ENCODE data around the gene EOLA2. TPM values are rescaled to one million over a fixed set of nuclear protein-coding genes. Genes with fewer than 3 reads are reported as not detected.
"Not testable (repeated sequence)": the region's sequence is repeated elsewhere in the genome, so short reads cannot be mapped to it uniquely, and the experiment has no call there.

The EOLA2 gene
- total RNA-seq, 2 experiments from 2014 or later = 28.1 to 28.4 TPM

GRCh38 chrX:149945820-149946219 lies 7.5 kb upstream of the EOLA2 start:
- intact Hi-C loops (cut with micrococcal nuclease); H3K27me3 Mint-ChIP-seq (ENCODE audit: low read depth); H3K36me3 Mint-ChIP-seq (ENCODE audit: low read depth); DNase-seq; H3K9me3 Mint-ChIP-seq; H3K27ac Mint-ChIP-seq; H3K4me1 Mint-ChIP-seq (ENCODE audit: low read depth); H3K4me3 Mint-ChIP-seq; CTCF ChIA-PET: not testable (repeated sequence)

GRCh38 chrX:149945087-149945670 lies 6.9 kb upstream of the EOLA2 start:
- CTCF ChIA-PET; H3K27me3 Mint-ChIP-seq (ENCODE audit: low read depth); H3K4me3 Mint-ChIP-seq; H3K4me1 Mint-ChIP-seq (ENCODE audit: low read depth); H3K27ac Mint-ChIP-seq; H3K9me3 Mint-ChIP-seq; DNase-seq; intact Hi-C loops (cut with micrococcal nuclease); H3K36me3 Mint-ChIP-seq (ENCODE audit: low read depth): not testable (repeated sequence)

- DNase-seq; intact Hi-C loops (cut with micrococcal nuclease); H3K9me3 Mint-ChIP-seq; H3K4me1 Mint-ChIP-seq (ENCODE audit: low read depth); H3K27me3 Mint-ChIP-seq (ENCODE audit: low read depth); H3K36me3 Mint-ChIP-seq (ENCODE audit: low read depth): not testable (repeated sequence)
- Mint-ChIP-seq H3K27ac (peak overlapping the region; percentile 89), H3K4me3 (peak overlapping the region; percentile 85)
- CTCF ChIA-PET = interaction anchor here (0.8 to 1.5 kb wide), 3 partner anchors 9 to 198 kb away, joined by 3 to 4 read pairs (median 3); no protein-coding TSS in a partner anchor
Observed at GRCh38 chrX:149940674-149941024, 2.4 kb upstream of the EOLA2 start.

GRCh38 chrX:149939905-149940673 lies 1.8 kb upstream of the EOLA2 start:
- no peaks in the 10 kb centered on the region for H3K9me3 Mint-ChIP-seq
- CTCF ChIA-PET = interaction anchor here (0.8 to 1.5 kb wide), 3 partner anchors 10 to 199 kb away, joined by 3 to 4 read pairs (median 3); no protein-coding TSS in a partner anchor
- DNase-seq = peak; percentile 95
- H3K4me3 Mint-ChIP-seq = peak overlapping the region; percentile 85
- H3K36me3 Mint-ChIP-seq (ENCODE audit: low read depth) = peaks cover 3% of the 10 kb centered on the region
- peaks cover 2% of the 10 kb centered on the region for H3K4me1 Mint-ChIP-seq (ENCODE audit: low read depth)
- peak overlapping the region; percentile 89 for H3K27ac Mint-ChIP-seq
- H3K27me3 Mint-ChIP-seq (ENCODE audit: low read depth) = no peaks in the 10 kb centered on the region
- intact Hi-C loops (cut with micrococcal nuclease) = no loop called here

- Mint-ChIP-seq H3K9me3 (no peaks in the 10 kb centered on the region), H3K4me1 (ENCODE audit: low read depth) (peaks cover 2% of the 10 kb centered on the region), H3K4me3 (peak overlapping the region; percentile 85), H3K27ac (peak overlapping the region; percentile 89), H3K27me3 (ENCODE audit: low read depth) (no peaks in the 10 kb centered on the region), H3K36me3 (ENCODE audit: low read depth) (peaks cover 3% of the 10 kb centered on the region)
- CTCF ChIA-PET = interaction anchor here (1.2 to 1.5 kb wide), 2 partner anchors 10 to 111 kb away, joined by 3 to 4 read pairs; no protein-coding TSS in a partner anchor
- intact Hi-C loops (cut with micrococcal nuclease) = no loop called here
- DNase-seq = no peak
Observed at GRCh38 chrX:149939655-149939904, 1.3 kb upstream of the EOLA2 start.

- no peaks in the 10 kb centered on the region for H3K27me3 Mint-ChIP-seq (ENCODE audit: low read depth)
- H3K9me3 Mint-ChIP-seq = no peaks in the 10 kb centered on the region
- peak; percentile 93 for DNase-seq
- peaks cover 2% of the 10 kb centered on the region for H3K4me1 Mint-ChIP-seq (ENCODE audit: low read depth)
- peak overlapping the region; percentile 88 for H3K4me3 Mint-ChIP-seq
- H3K36me3 Mint-ChIP-seq (ENCODE audit: low read depth) = peaks cover 4% of the 10 kb centered on the region
- intact Hi-C loops (cut with micrococcal nuclease) = no loop called here
- CTCF ChIA-PET = interaction anchor here (0.8 to 1.5 kb wide), 4 partner anchors 23 to 418 kb away, joined by 3 to 6 read pairs (median 3); no protein-coding TSS in a partner anchor
- peak overlapping the region; percentile 98 for H3K27ac Mint-ChIP-seq
Observed at GRCh38 chrX:149938881-149939654, 777 bp upstream of the EOLA2 start.

- CTCF ChIA-PET = interaction anchor here (0.5 to 1.3 kb wide), 4 partner anchors 21 to 417 kb away, joined by 3 to 6 read pairs (median 3); no protein-coding TSS in a partner anchor
- Mint-ChIP-seq H3K4me1 (ENCODE audit: low read depth) (peaks cover 2% of the 10 kb centered on the region), H3K27me3 (ENCODE audit: low read depth) (no peaks in the 10 kb centered on the region), H3K36me3 (ENCODE audit: low read depth) (peaks cover 2% of the 10 kb centered on the region), H3K27ac (peak overlapping the region; percentile 98), H3K4me3 (peak overlapping the region; percentile 88), H3K9me3 (no peaks in the 10 kb centered on the region)
- peak; percentile 11 for DNase-seq
- intact Hi-C loops (cut with micrococcal nuclease) = no loop called here
Observed at GRCh38 chrX:149937871-149938426, 342 bp downstream of the EOLA2 start.

- peak overlapping the region; percentile 88 for H3K4me3 Mint-ChIP-seq
- intact Hi-C loops (cut with micrococcal nuclease); DNase-seq; H3K4me1 Mint-ChIP-seq (ENCODE audit: low read depth); H3K9me3 Mint-ChIP-seq; H3K27me3 Mint-ChIP-seq (ENCODE audit: low read depth); H3K36me3 Mint-ChIP-seq (ENCODE audit: low read depth): not testable (repeated sequence)
- peak overlapping the region; percentile 69 for H3K27ac Mint-ChIP-seq
- CTCF ChIA-PET = interaction anchor here (0.5 kb wide), 1 partner anchor 308 kb away, joined by 3 read pairs; no protein-coding TSS in a partner anchor
Observed at GRCh38 chrX:149937328-149937727, 963 bp downstream of the EOLA2 start.

GRCh38 chrX:149933547-149933946 lies 4.7 kb downstream of the EOLA2 start:
- H3K27ac Mint-ChIP-seq; H3K27me3 Mint-ChIP-seq (ENCODE audit: low read depth); H3K4me3 Mint-ChIP-seq; H3K4me1 Mint-ChIP-seq (ENCODE audit: low read depth); DNase-seq; CTCF ChIA-PET; H3K9me3 Mint-ChIP-seq; intact Hi-C loops (cut with micrococcal nuclease); H3K36me3 Mint-ChIP-seq (ENCODE audit: low read depth): not testable (repeated sequence)

- DNase-seq; H3K4me1 Mint-ChIP-seq (ENCODE audit: low read depth); H3K27me3 Mint-ChIP-seq (ENCODE audit: low read depth); H3K9me3 Mint-ChIP-seq; H3K27ac Mint-ChIP-seq; intact Hi-C loops (cut with micrococcal nuclease); CTCF ChIA-PET; H3K36me3 Mint-ChIP-seq (ENCODE audit: low read depth); H3K4me3 Mint-ChIP-seq: not testable (repeated sequence)
Observed at GRCh38 chrX:149932970-149933369, 5.3 kb downstream of the EOLA2 start.

- intact Hi-C loops (cut with micrococcal nuclease); DNase-seq; CTCF ChIA-PET; H3K36me3 Mint-ChIP-seq (ENCODE audit: low read depth); H3K9me3 Mint-ChIP-seq; H3K4me1 Mint-ChIP-seq (ENCODE audit: low read depth); H3K27me3 Mint-ChIP-seq (ENCODE audit: low read depth); H3K27ac Mint-ChIP-seq; H3K4me3 Mint-ChIP-seq: not testable (repeated sequence)
Observed at GRCh38 chrX:149932150-149932549, 6.1 kb downstream of the EOLA2 start.

- H3K9me3 Mint-ChIP-seq; CTCF ChIA-PET; H3K4me1 Mint-ChIP-seq (ENCODE audit: low read depth); H3K36me3 Mint-ChIP-seq (ENCODE audit: low read depth); DNase-seq; H3K27me3 Mint-ChIP-seq (ENCODE audit: low read depth); intact Hi-C loops (cut with micrococcal nuclease); H3K27ac Mint-ChIP-seq; H3K4me3 Mint-ChIP-seq: not testable (repeated sequence)
Observed at GRCh38 chrX:149931355-149931754, 6.9 kb downstream of the EOLA2 start.

Measured in activated naive CD4-positive, alpha-beta T cell treated with anti-CD3 and anti-CD28 coated beads for 36 hours (primary cell).